ENCODE measurements around the gene RBM6.

DNA sequence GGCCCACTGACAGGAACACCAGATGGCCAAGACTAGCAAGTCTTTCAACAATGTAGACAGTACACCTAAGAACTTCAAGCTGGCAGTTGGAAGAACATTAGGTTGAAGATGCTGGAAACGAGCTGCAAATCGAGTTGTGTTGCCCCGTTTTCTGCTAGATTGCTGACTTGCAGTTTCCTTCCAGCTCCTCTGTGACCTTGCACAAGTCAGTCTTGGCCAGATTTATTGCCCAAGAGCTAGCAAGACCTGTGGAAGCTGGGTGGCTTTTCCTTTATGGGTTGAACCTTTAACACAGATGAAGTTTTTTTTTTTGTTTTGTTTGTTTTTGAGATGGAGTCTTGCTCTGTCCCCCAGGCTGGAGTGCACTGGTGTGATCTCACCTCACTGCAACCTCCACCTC is 2.9 kb upstream of the RBM6 start:
- TF ChIP-seq YY1 (IDR thresholded peaks at IDR 0.05; ENCODE audit: insufficient read depth, insufficient read length) = no peak
- no peak for TF ChIP-seq SUZ12 (IDR thresholded peaks at IDR 0.05; ENCODE audit: extremely low read depth, insufficient read depth, insufficient read length)

Measured in NT2/D1 (cell line).